Lung microvascular endothelial cell (primary cell): ENCODE data around the gene HOXD3. TPM values are rescaled to one million over a fixed set of nuclear protein-coding genes. Genes with fewer than 3 reads are reported as not detected.

Experiments used
- DNase-seq, 2 donors: peaks; one replicate each; pipeline versions ENCODE4 v3.0.0 to v3.0.0-alpha.2; 2010; ENCODE audit warnings: low read depth in 2 of 2
- total RNA-seq: library from RNA; depleted of rRNA; stranded (reverse); fragments of >200 nt; gene quantifications from 2 replicates; pipeline ENCODE4 v1.2.1, GENCODE V29; 2014

HOXD3 gene
- total RNA-seq, 1 donor from 2014 or later: 15.9 TPM

- no peak for DNase-seq
These were observed 49.0 kb downstream of the HOXD3 start for GRCh38 chr2:176206136-176206535.

GRCh38 chr2:176206682-176207081, 49.6 kb downstream of the HOXD3 start:
- no peak for DNase-seq

- DNase-seq: no peak
These were observed 54.0 kb downstream of the HOXD3 start for GRCh38 chr2:176211110-176211509.

DNA sequence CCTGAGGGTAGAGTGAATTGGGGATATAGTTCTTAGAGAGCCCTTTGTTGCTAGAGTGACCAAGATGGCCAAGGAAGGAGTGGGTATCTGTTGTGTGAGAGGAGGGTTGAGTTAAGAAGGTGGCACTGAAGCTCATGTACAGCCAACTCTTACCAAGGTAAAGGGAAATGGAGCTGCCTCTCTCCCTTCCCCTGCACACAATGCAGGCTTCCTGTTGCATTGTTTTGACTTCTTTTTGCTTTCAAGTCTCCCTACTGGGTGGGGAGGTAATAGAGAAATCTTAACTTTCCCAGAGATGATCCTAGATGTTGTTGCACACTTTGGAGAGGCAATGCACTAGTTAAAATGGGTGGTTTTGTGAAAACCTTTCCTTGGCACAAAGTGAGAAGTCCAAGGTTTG, 55.2 kb downstream of the HOXD3 start:
- DNase-seq: peak; percentile 27 to 39

- DNase-seq: no peak
These were observed 56.3 kb downstream of the HOXD3 start for GRCh38 chr2:176213406-176213805.

Other genes starting within 250 kb of the HOXD3 start
- 5.2 and 5.8 TPM in 2 replicates for gene LNPK, start 155.0 kb upstream of the HOXD3 start, total RNA-seq
- gene EVX2, start 73.3 kb upstream of the HOXD3 start, total RNA-seq: not detected in 2 replicates
- not detected in 2 replicates for gene HOXD13, start 64.6 kb upstream of the HOXD3 start, total RNA-seq
- gene HOXD12, start 57.5 kb upstream of the HOXD3 start, total RNA-seq: not detected in 2 replicates
- gene HOXD11, start 50.0 kb upstream of the HOXD3 start, total RNA-seq: not detected in 2 replicates
- gene HOXD10, start 40.5 kb upstream of the HOXD3 start, total RNA-seq: 4.0 and 4.4 TPM in 2 replicates
- gene HOXD9, start 34.6 kb upstream of the HOXD3 start, total RNA-seq: 15.3 and 23.8 TPM in 2 replicates
- 15.5 and 27.4 TPM in 2 replicates for gene HOXD8, start 27.6 kb upstream of the HOXD3 start, total RNA-seq
- 1.3 and 4.4 TPM in 2 replicates for gene HOXD4, start 5.8 kb upstream of the HOXD3 start, total RNA-seq
- gene HOXD1, start 31.4 kb downstream of the HOXD3 start, total RNA-seq: 6.1 and 6.7 TPM in 2 replicates
- 24.4 and 31.7 TPM in 2 replicates for gene MTX2, start 112.1 kb downstream of the HOXD3 start, total RNA-seq